ENCODE results near the gene C10orf95.

DNA sequence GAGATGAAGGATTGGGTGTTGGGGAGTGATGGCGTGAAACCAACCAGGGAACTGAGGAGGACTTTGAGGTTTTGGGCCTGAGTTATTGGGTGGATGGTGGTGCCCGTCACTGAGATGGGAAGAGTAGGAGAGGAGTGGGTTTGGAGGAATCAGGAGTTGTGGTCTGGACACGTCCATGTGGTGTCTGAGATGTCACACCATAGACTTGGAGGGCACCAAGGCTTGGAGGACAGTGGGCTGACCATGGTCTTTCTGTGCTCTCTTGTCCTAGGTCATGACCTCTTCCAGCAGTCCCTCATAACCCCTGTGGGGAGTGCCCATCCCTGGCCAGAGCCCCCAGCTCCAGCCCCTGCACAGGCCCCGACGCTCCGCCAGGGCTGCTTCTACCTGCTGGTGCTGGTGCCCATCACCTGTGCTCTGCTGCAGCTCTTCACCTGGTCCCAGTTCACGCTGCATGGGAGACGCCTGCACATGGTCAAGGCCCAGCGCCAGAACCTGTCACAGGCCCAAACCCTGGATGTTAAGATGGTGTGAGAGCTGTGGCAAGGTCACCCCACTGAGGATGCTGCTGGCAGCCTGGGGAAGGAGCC lies 24.2 kb upstream of the C10orf95 start:
- TF ChIP-seq, protein P1, sequence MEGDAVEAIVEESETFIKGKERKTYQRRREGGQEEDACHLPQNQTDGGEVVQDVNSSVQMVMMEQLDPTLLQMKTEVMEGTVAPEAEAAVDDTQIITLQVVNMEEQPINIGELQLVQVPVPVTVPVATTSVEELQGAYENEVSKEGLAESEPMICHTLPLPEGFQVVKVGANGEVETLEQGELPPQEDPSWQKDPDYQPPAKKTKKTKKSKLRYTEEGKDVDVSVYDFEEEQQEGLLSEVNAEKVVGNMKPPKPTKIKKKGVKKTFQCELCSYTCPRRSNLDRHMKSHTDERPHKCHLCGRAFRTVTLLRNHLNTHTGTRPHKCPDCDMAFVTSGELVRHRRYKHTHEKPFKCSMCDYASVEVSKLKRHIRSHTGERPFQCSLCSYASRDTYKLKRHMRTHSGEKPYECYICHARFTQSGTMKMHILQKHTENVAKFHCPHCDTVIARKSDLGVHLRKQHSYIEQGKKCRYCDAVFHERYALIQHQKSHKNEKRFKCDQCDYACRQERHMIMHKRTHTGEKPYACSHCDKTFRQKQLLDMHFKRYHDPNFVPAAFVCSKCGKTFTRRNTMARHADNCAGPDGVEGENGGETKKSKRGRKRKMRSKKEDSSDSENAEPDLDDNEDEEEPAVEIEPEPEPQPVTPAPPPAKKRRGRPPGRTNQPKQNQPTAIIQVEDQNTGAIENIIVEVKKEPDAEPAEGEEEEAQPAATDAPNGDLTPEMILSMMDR (IDR thresholded peaks at IDR 0.05 in 8 of 11, conservative IDR thresholded peaks at IDR 0.05 in 3 of 11), result no peak
- TF ChIP-seq POLR2A (IDR thresholded peaks at IDR 0.05), result no peak

Data from spleen (tissue), 7 donors.